HCT116 (cell line): ENCODE data around the gene CISTR. TPM values are rescaled to one million over a fixed set of nuclear protein-coding genes. Genes with fewer than 3 reads are reported as not detected.
"Not testable (repeated sequence)": the region's sequence is repeated elsewhere in the genome, so short reads cannot be mapped to it uniquely, and the experiment has no call there.

Experiments
- ATAC-seq: fragments of 200-7000 bp; cut with Tn5 transposase; 2 replicates; pipeline ENCODE4 v1.9.1; 2020; ENCODE audit warnings: mild to moderate bottlenecking, moderate library complexity
- BruUV-seq: library from RNA; stranded (reverse); fragments of 400-500 nt; replicated peaks from 2 replicates; lab custom pipeline; 2021; lab: Mats Ljungman, UMichigan
- CTCF ChIA-PET: fragments of 300-600 bp; sonication (Branson Sonifier 250); formaldehyde crosslinking; loops from one replicate; lab custom pipeline; 2021; ENCODE audit warnings: antibody characterized with exemption; lab: Charles Lee
- POLR2A ChIA-PET: fragments of 300-600, 350-600 bp; sonication (Branson Sonifier 250); formaldehyde crosslinking; loops from one replicate; lab custom pipeline; 2021; ENCODE audit warnings: antibody characterized with exemption; lab: Charles Lee
- RAD21 ChIA-PET, 2 experiments: fragments of 300-600 bp; sonication (Branson Sonifier 250); formaldehyde crosslinking; loops; one replicate each; lab custom pipeline; 2023; ENCODE audit warnings: low total read pairs in 2 of 2; ENCODE audit not compliant: uncharacterized antibody in 2 of 2, unreplicated experiment in 2 of 2, low non-redundant PET in 1 of 2; lab: Charles Lee
- DNase-seq: peaks from one replicate; pipeline ENCODE4 v3.0.0-alpha.2; 2010; ENCODE audit warnings: low read depth, low spot score
- H2AFZ ChIP-seq: fragments of 200-600 bp; shearing (Covaris generic), sonication (generic); 2 replicates; pipeline ENCODE4 v1.6.1; 2017; ENCODE audit warnings: low read depth, mixed run types, mixed read lengths, antibody characterized with exemption, low read length; ENCODE audit not compliant: poor library complexity, severe bottlenecking
- H3K27ac ChIP-seq: 2 replicates; pipeline ENCODE4 v1.5.1; 2012; ENCODE audit warnings: low read depth, low read length
- H3K27me3 ChIP-seq: fragments of 200-600 bp; sonication (generic); 2 replicates; pipeline ENCODE4 v1.6.1; 2016; ENCODE audit warnings: mixed run types, low read length, mixed read lengths; ENCODE audit not compliant: insufficient read depth
- H3K36me3 ChIP-seq, 2 experiments: fragments of 200-500 bp in 1 of 2; fragments of 200-600 bp in 1 of 2; sonication (Bioruptor generic) in 1 of 2; sonication (generic) in 1 of 2; 2 replicates each; pipeline versions ENCODE4 v1.5.1 to v1.6.1; 2014 to 2016; ENCODE audit warnings: low read length in 2 of 2, inconsistent platforms in 1 of 2, mixed read lengths in 1 of 2, mixed run types in 1 of 2; ENCODE audit not compliant: insufficient read depth in 2 of 2, control insufficient read depth in 1 of 2
- H3K4me1 ChIP-seq, 2 experiments: fragments of 200-600 bp in 1 of 2; sonication (generic) in 1 of 2; 2 replicates each; pipeline versions ENCODE4 v1.5.1 to v1.6.1; 2012 to 2017; ENCODE audit warnings: low read length in 2 of 2, inconsistent platforms in 1 of 2, mild to moderate bottlenecking in 1 of 2, mixed read lengths in 1 of 2, mixed run types in 1 of 2, moderate library complexity in 1 of 2; ENCODE audit not compliant: insufficient read depth in 2 of 2, control insufficient read depth in 1 of 2
- H3K4me2 ChIP-seq: fragments of 200-600 bp; sonication (generic); 2 replicates; pipeline ENCODE4 v1.6.1; 2017; ENCODE audit warnings: mixed run types, low read length, mixed read lengths
- H3K4me3 ChIP-seq, 2 experiments: fragments of 200-600 bp in 1 of 2; sonication (generic) in 1 of 2; replicated peaks in 1 of 2; 2 replicates each; pipeline ENCODE4 v1.5.1; 2011 to 2016; ENCODE audit warnings: low read length in 2 of 2, control low read depth in 1 of 2, low read depth in 1 of 2, mild to moderate bottlenecking in 1 of 2, mixed read lengths in 1 of 2, mixed run types in 1 of 2
- H3K79me2 ChIP-seq: fragments of 200-600 bp; sonication (generic); 2 replicates; pipeline ENCODE4 v1.6.1; 2017; ENCODE audit warnings: mild to moderate bottlenecking, mixed run types, low read length, moderate library complexity, mixed read lengths; ENCODE audit not compliant: insufficient read depth
- H3K9ac ChIP-seq: fragments of 200-600 bp; sonication (generic); 2 replicates; pipeline ENCODE4 v1.6.1; 2016; ENCODE audit warnings: low read length, mixed read lengths
- H3K9me2 ChIP-seq: fragments of 200-600 bp; sonication (generic), shearing (Covaris generic); 2 replicates; pipeline ENCODE4 v1.6.1; 2017; ENCODE audit warnings: mixed run types, mild to moderate bottlenecking, moderate library complexity; ENCODE audit not compliant: insufficient read depth
- H3K9me3 ChIP-seq, 2 experiments: fragments of 200-500 bp in 1 of 2; fragments of 200-600 bp in 1 of 2; sonication (Bioruptor generic) in 1 of 2; sonication (generic) in 1 of 2; 2 replicates each; pipeline ENCODE4 v1.6.1; 2014 to 2017; ENCODE audit warnings: low read length in 2 of 2, mixed read lengths in 2 of 2, inconsistent platforms in 1 of 2, low read depth in 1 of 2, mild to moderate bottlenecking in 1 of 2, mixed run types in 1 of 2, moderate library complexity in 1 of 2; ENCODE audit not compliant: control insufficient read depth in 1 of 2, insufficient read depth in 1 of 2
- H4K20me1 ChIP-seq: fragments of 200-600 bp; sonication (generic), shearing (Covaris generic); 2 replicates; pipeline ENCODE4 v1.6.1; 2017; ENCODE audit warnings: mixed run types, mild to moderate bottlenecking, moderate library complexity; ENCODE audit not compliant: insufficient read depth
- CEBPB ChIP-seq: IDR thresholded peaks from 2 replicates; pipeline ENCODE4 v1.6.1; 2012; ENCODE audit warnings: low read depth
- EZH2phosphoT487 ChIP-seq: fragments of 200-600 bp; IDR thresholded peaks from 2 replicates; pipeline ENCODE4 v1.6.1; 2018; ENCODE audit warnings: antibody characterized with exemption, borderline replicate concordance
- FOSL1 ChIP-seq: IDR thresholded peaks from 2 replicates; pipeline ENCODE4 v1.6.1; 2012; ENCODE audit warnings: low read depth
- JUND ChIP-seq: IDR thresholded peaks from 2 replicates; pipeline ENCODE4 v1.6.1; 2012
- MAX ChIP-seq: IDR thresholded peaks from 2 replicates; pipeline ENCODE4 v1.6.1; 2012
- POLR2A ChIP-seq: IDR thresholded peaks from 2 replicates; pipeline ENCODE4 v1.7.0; 2011; ENCODE audit warnings: borderline replicate concordance; ENCODE audit not compliant: insufficient read depth, insufficient read length; ENCODE audit errors: extremely low read depth
- POLR2AphosphoS5 ChIP-seq: IDR thresholded peaks from 2 replicates; pipeline ENCODE4 v1.6.1; 2011; ENCODE audit warnings: mild to moderate bottlenecking, low read depth, low read length, moderate library complexity
- RAD21 ChIP-seq: IDR thresholded peaks from 2 replicates; pipeline ENCODE4 v1.6.1; 2012; ENCODE audit warnings: low read depth, mild to moderate bottlenecking
- REST ChIP-seq: IDR thresholded peaks from 2 replicates; pipeline ENCODE4 v1.6.1; 2012; ENCODE audit warnings: low read depth
- SIN3A ChIP-seq: IDR thresholded peaks from 2 replicates; pipeline ENCODE4 v1.6.1; 2012; ENCODE audit warnings: low read depth
- SP1 ChIP-seq: IDR thresholded peaks from 2 replicates; pipeline ENCODE4 v1.6.1; 2012; ENCODE audit warnings: low read depth
- SRF ChIP-seq: IDR thresholded peaks from 2 replicates; pipeline ENCODE4 v1.6.1; 2012; ENCODE audit warnings: low read depth
- TCF7L2 ChIP-seq: IDR thresholded peaks from 2 replicates; pipeline ENCODE4 v1.7.0; 2011; ENCODE audit warnings: borderline replicate concordance, inconsistent platforms; ENCODE audit not compliant: insufficient read depth, insufficient read length; ENCODE audit errors: extremely low read depth
- YY1 ChIP-seq: IDR thresholded peaks from 2 replicates; pipeline ENCODE4 v1.6.1; 2011; ENCODE audit warnings: low read length, low read depth, moderate library complexity, mild to moderate bottlenecking; ENCODE audit not compliant: insufficient replicate concordance; ENCODE audit errors: extremely low read depth
- ZBTB33 ChIP-seq: IDR thresholded peaks from 2 replicates; pipeline ENCODE4 v1.6.1; 2011; ENCODE audit warnings: mild to moderate bottlenecking, low read length, moderate library complexity; ENCODE audit not compliant: insufficient replicate concordance; ENCODE audit errors: extremely low read depth
- ZFX ChIP-seq: fragments of 450-650 bp; IDR thresholded peaks from 2 replicates; pipeline ENCODE4 v1.6.1; 2017
- ZNF274 ChIP-seq: fragments of 200-500 bp; sonication (Bioruptor generic); IDR thresholded peaks from 2 replicates; pipeline ENCODE4 v1.6.1; 2014; ENCODE audit warnings: mild to moderate bottlenecking, low read depth, low read length, inconsistent platforms
- intact Hi-C: fragments of 100-400 bp; cut with micrococcal nuclease; formaldehyde crosslinking; loops from 2 replicates; pipeline ENCODE4 v1.10.0; 2022
- total RNA-seq: library from RNA; stranded (reverse); gene quantifications from one replicate; pipeline ENCODE4 v1.2.1, GENCODE V29; 2021; ENCODE audit not compliant: unreplicated experiment

Gene CISTR
- total RNA-seq, 1 experiment from 2014 or later = not detected

GRCh38 chr12:53764615-53765014 lies 12.8 kb upstream of the CISTR start:
- Histone ChIP-seq H3K4me2 (no peak overlapping the region), H2AFZ (no peak overlapping the region), H3K27me3 (peaks cover 4% of the 10 kb centered on the region; the same call in 1 of the 2 replicates), H3K36me3 (no peaks in the 10 kb centered on the region), H4K20me1 (no peaks in the 10 kb centered on the region), H3K9ac (no peak overlapping the region)
- RAD21 ChIA-PET = no interaction called here
- ATAC-seq = no peak
- TF ChIP-seq MAX (no peak), EZH2phosphoT487 (no peak), SRF (no peak), POLR2AphosphoS5 (no peak), JUND (no peak), SIN3A (no peak), ZNF274 (no peak), ZBTB33 (no peak), TCF7L2 (no peak), RAD21 (no peak), YY1 (no peak), CEBPB (no peak), REST (no peak), ZFX (no peak), POLR2A (no peak), FOSL1 (no peak), SP1 (no peak)
- TF ChIP-seq, all 23 proteins: peak for 0
- Histone ChIP-seq H3K9me2 (no peaks in the 10 kb centered on the region), H3K4me1 (peaks cover 0 to under 1% of the 10 kb centered on the region in 2 experiments; a peak in 1 of 4 replicates), H3K4me3 (no peak overlapping the region), H3K79me2 (no peaks in the 10 kb centered on the region), H3K9me3 (no peaks in the 10 kb centered on the region), H3K27ac (no peak overlapping the region)
- POLR2A ChIA-PET = no interaction called here
- no peak for DNase-seq
- no TSS peak for BruUV-seq
- CTCF ChIA-PET = interaction anchor here (1.1 to 1.2 kb wide), 2 partner anchors 18 to 220 kb away, joined by 4 to 5 read pairs; partner anchors contain the start of gene HOXC10
- intact Hi-C loops = loop anchor here (5.0 kb wide), 2 partner anchors 223 to 443 kb away; partner anchors contain the start of gene HOXC10

GRCh38 chr12:53762793-53763192 lies 11.0 kb upstream of the CISTR start:
- H3K9ac ChIP-seq, ATAC-seq, H3K4me1 ChIP-seq, H4K20me1 ChIP-seq, H3K79me2 ChIP-seq, H3K9me2 ChIP-seq, CTCF ChIA-PET, intact Hi-C loops, H3K4me2 ChIP-seq, H3K36me3 ChIP-seq, H3K9me3 ChIP-seq, DNase-seq, H2AFZ ChIP-seq, POLR2A ChIA-PET, H3K4me3 ChIP-seq, H3K27ac ChIP-seq, RAD21 ChIA-PET, BruUV-seq: not testable (repeated sequence)
- peaks cover 10% of the 10 kb centered on the region; the same call in 1 of the 2 replicates for H3K27me3 ChIP-seq
